Keratinocyte (primary cell): ENCODE results near the gene SYPL2. TPM values are rescaled to one million over a fixed set of nuclear protein-coding genes. Genes with fewer than 3 reads are reported as not detected.

Source experiments
- DNase-seq: peaks from one replicate; pipeline ENCODE4 v3.0.0-alpha.2; 2011; ENCODE audit warnings: low read depth, missing footprints, low spot score
- FAIRE-seq: peaks from 2 replicates; lab custom pipeline; 2011; peaks lifted over from hg19 to GRCh38; lab: Jason Lieb, UNC
- H2AFZ ChIP-seq: 2 replicates; pipeline ENCODE4 v1.6.0; 2012; ENCODE audit warnings: low read length, control low read depth, inconsistent platforms; ENCODE audit not compliant: control insufficient read depth
- H3K27ac ChIP-seq: 2 replicates; pipeline ENCODE4 v1.5.1; 2011; ENCODE audit warnings: low read length; ENCODE audit not compliant: control insufficient read depth, insufficient read depth
- H3K27me3 ChIP-seq: 3 replicates; pipeline ENCODE4 v1.6.0; 2011; ENCODE audit warnings: low read length; ENCODE audit not compliant: control insufficient read depth, insufficient read depth; ENCODE audit errors: extremely low read depth
- H3K36me3 ChIP-seq, 2 experiments: 2 replicates in 1 of 2; 3 replicates in 1 of 2; pipeline ENCODE4 v1.5.1; 2011; ENCODE audit warnings: low read length in 2 of 2, mild to moderate bottlenecking in 1 of 2; ENCODE audit not compliant: control insufficient read depth in 2 of 2, insufficient read depth in 2 of 2; ENCODE audit errors: extremely low read depth in 1 of 2
- H3K4me1 ChIP-seq: 3 replicates; pipeline ENCODE4 v1.5.1; 2011; ENCODE audit warnings: low read length; ENCODE audit not compliant: control insufficient read depth, insufficient read depth; ENCODE audit errors: extremely low read depth
- H3K4me2 ChIP-seq: 3 replicates; pipeline ENCODE4 v1.6.0; 2011; ENCODE audit warnings: low read depth, low read length; ENCODE audit not compliant: control insufficient read depth, insufficient read depth; ENCODE audit errors: extremely low read depth
- H3K4me3 ChIP-seq, 3 experiments: fragments of 200-600 bp in 1 of 3; sonication (generic) in 1 of 3; 2 replicates in 2 of 3; 3 replicates in 1 of 3; pipeline ENCODE4 v1.5.1; 2011 to 2016; ENCODE audit warnings: low read length in 3 of 3, mild to moderate bottlenecking in 3 of 3, control low read depth in 2 of 3, inconsistent platforms in 1 of 3, low read depth in 1 of 3, mixed read lengths in 1 of 3, mixed run types in 1 of 3, moderate library complexity in 1 of 3; ENCODE audit not compliant: control insufficient read depth in 2 of 3, insufficient read depth in 2 of 3; ENCODE audit errors: extremely low read depth in 1 of 3
- H3K79me2 ChIP-seq: 2 replicates; pipeline ENCODE4 v1.6.0; 2012; ENCODE audit warnings: low read length; ENCODE audit not compliant: control insufficient read depth, insufficient read depth
- H3K9ac ChIP-seq: 3 replicates; pipeline ENCODE4 v1.6.0; 2011; ENCODE audit warnings: low read length; ENCODE audit not compliant: control insufficient read depth, insufficient read depth; ENCODE audit errors: extremely low read depth
- H3K9me1 ChIP-seq: 3 replicates; pipeline ENCODE4 v1.6.0; 2011; ENCODE audit warnings: low read length; ENCODE audit not compliant: control insufficient read depth, insufficient read depth; ENCODE audit errors: extremely low read depth
- H3K9me3 ChIP-seq: 2 replicates; pipeline ENCODE4 v1.5.1; 2012; ENCODE audit warnings: low read depth, low read length; ENCODE audit not compliant: control insufficient read depth
- H4K20me1 ChIP-seq: 3 replicates; pipeline ENCODE4 v1.6.0; 2011; ENCODE audit warnings: low read length; ENCODE audit not compliant: control insufficient read depth, insufficient read depth; ENCODE audit errors: extremely low read depth
- CTCF ChIP-seq, 3 experiments: IDR thresholded peaks in 1 of 3; conservative IDR thresholded peaks in 1 of 3; optimal IDR thresholded peaks in 1 of 3; 2 replicates in 2 of 3; 3 replicates in 1 of 3; pipeline versions ENCODE3 to v1.5.1; 2011; ENCODE audit warnings: low read length in 3 of 3, mild to moderate bottlenecking in 3 of 3, moderate library complexity in 2 of 3, control low read depth in 1 of 3, inconsistent platforms in 1 of 3; ENCODE audit not compliant: insufficient read depth in 2 of 3; ENCODE audit errors: extremely low read depth in 1 of 3
- EZH2 ChIP-seq: IDR thresholded peaks from one replicate; pipeline ENCODE4 v1.6.1; 2012; ENCODE audit warnings: inconsistent platforms, mild to moderate bottlenecking, low read length, moderate library complexity
- dilution Hi-C: fragments of 300-500 bp; cut with MboI; formaldehyde crosslinking; loops from one replicate; pipeline ENCODE4 v1.7.0; 2020; ENCODE audit warnings: low sequenced_read_pairs; ENCODE audit not compliant: extremely low pct_ligation_motif_present
- polyA plus RNA-seq, 5 experiments: library from polyadenylated mRNA; depleted of rRNA in 3 of 5; stranded (reverse) in 3 of 5; stranded (forward) in 1 of 5; unstranded in 1 of 5; fragments of >200 nt; gene quantifications; 1 replicate in 1 of 5; 2 replicates in 3 of 5; 3 replicates in 1 of 5; pipeline versions ENCODE4 v1.2.1 to v1.2.3, GENCODE V29; 2011 to 2012; ENCODE audit warnings: missing spikeins in 2 of 5, low read depth in 1 of 5, low replicate concordance in 1 of 5

The SYPL2 gene
- polyA plus RNA-seq, 1 donor (not counting 4 experiments of a cell fraction or from before 2014, with no cell fraction given), result not detected

- dilution Hi-C loops, result no loop called here
- H2AFZ ChIP-seq, result no peak overlapping the region
- peak overlapping the region; percentile 76 to 80 (median 77) for H3K4me3 ChIP-seq
- no peaks in the 10 kb centered on the region for H4K20me1 ChIP-seq
- H3K36me3 ChIP-seq, result peaks cover 5 to 6% of the 10 kb centered on the region in 2 experiments
- DNase-seq (no peak), FAIRE-seq (no peak)
- H3K27ac ChIP-seq, result no peak overlapping the region
- H3K4me1 ChIP-seq, result peaks cover 11% of the 10 kb centered on the region
- H3K4me2 ChIP-seq, result peak overlapping the region; percentile 94
- H3K9me1 ChIP-seq, result peaks cover 4% of the 10 kb centered on the region
- peaks cover 16% of the 10 kb centered on the region for H3K27me3 ChIP-seq
- H3K9me3 ChIP-seq, result no peaks in the 10 kb centered on the region
- H3K79me2 ChIP-seq, result peaks cover 5% of the 10 kb centered on the region
- TF ChIP-seq CTCF (optimal IDR thresholded peaks at IDR 0.05 in 1 of 3, IDR thresholded peaks at IDR 0.05 in 1 of 3, conservative IDR thresholded peaks at IDR 0.05 in 1 of 3; ENCODE audit: extremely low read depth in 1 of 3, insufficient read depth in 2 of 3, low read length in 3 of 3) (no peak), EZH2 (no peak)
- no peak overlapping the region for H3K9ac ChIP-seq
Observed at GRCh38 chr1:109485001-109485400, 18.7 kb downstream of the SYPL2 start.

- H3K27me3 ChIP-seq, result peaks cover 6% of the 10 kb centered on the region
- H3K27ac ChIP-seq, result no peak overlapping the region
- FAIRE-seq (no peak), DNase-seq (no peak)
- H3K4me3 ChIP-seq, result no peak overlapping the region
- H3K9ac ChIP-seq, result no peak overlapping the region
- peaks cover 11% of the 10 kb centered on the region for H3K4me1 ChIP-seq
- H4K20me1 ChIP-seq, result no peaks in the 10 kb centered on the region
- H3K9me1 ChIP-seq, result peaks cover 4% of the 10 kb centered on the region
- peaks cover 5% of the 10 kb centered on the region for H3K79me2 ChIP-seq
- peaks cover 8 to 13% of the 10 kb centered on the region in 2 experiments for H3K36me3 ChIP-seq
- H3K4me2 ChIP-seq, result no peak overlapping the region
- no peak overlapping the region for H2AFZ ChIP-seq
- TF ChIP-seq EZH2 (no peak), CTCF (optimal IDR thresholded peaks at IDR 0.05 in 1 of 3, IDR thresholded peaks at IDR 0.05 in 1 of 3, conservative IDR thresholded peaks at IDR 0.05 in 1 of 3; ENCODE audit: extremely low read depth in 1 of 3, insufficient read depth in 2 of 3, low read length in 3 of 3) (no peak)
- dilution Hi-C loops, result no loop called here
- H3K9me3 ChIP-seq, result no peaks in the 10 kb centered on the region
Observed at GRCh38 chr1:109487261-109487660, 20.9 kb downstream of the SYPL2 start.
